GM18909 (cell line): Measurements from ENCODE around the gene FNDC3B.

Experiments used
- ATAC-seq: cut with Tn5 transposase; IDR thresholded peaks from one replicate; pipeline ENCODE4 v1.9.1; 2021; ENCODE audit warnings: mild to moderate bottlenecking; ENCODE audit not compliant: unreplicated experiment, poor library complexity

Gene FNDC3B

DNA sequence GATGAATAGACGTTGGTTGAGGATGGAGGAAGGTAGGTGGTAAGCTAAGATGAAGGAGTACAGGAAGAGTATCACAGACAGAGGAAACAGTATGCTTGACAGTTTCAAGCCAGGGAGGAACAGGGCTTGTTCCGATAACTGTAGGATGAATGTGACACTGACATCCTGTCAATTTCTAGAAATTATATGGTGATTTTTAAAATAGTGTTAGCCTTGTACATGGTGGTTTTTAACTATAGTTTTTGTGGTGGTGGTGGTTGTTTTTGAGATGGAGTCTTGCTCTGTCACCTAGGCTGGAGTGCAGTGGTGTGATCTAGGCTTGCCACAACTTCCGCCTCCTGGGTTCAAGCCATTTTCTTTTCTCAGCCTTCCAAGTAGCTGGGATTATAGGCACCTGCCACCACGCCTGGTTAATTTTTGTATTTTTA lies 92.8 kb downstream of the FNDC3B start:
- ATAC-seq: no peak

GRCh38 chr3:172132721-172133311 lies 93.4 kb downstream of the FNDC3B start:
- ATAC-seq: no peak

DNA sequence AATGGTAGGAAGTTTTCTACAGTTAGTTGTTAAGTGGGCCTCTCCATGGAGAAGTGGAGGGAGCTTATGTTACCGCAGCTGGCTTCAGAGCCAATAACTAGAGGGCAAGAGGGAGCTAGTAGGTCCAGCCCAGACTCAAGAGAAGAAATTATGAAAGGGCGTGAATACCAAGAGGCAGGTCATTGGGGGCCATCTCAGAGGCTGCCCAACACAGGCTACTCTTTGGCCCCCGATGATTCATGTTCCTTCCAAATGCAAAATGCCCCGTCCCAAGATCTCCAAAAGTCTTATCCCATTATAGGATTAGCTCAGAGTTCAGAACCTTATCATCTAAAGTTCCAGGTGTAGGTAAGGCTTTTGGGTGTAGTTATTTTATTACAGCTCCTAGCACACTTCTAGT lies 94.5 kb downstream of the FNDC3B start:
- ATAC-seq: no peak

DNA sequence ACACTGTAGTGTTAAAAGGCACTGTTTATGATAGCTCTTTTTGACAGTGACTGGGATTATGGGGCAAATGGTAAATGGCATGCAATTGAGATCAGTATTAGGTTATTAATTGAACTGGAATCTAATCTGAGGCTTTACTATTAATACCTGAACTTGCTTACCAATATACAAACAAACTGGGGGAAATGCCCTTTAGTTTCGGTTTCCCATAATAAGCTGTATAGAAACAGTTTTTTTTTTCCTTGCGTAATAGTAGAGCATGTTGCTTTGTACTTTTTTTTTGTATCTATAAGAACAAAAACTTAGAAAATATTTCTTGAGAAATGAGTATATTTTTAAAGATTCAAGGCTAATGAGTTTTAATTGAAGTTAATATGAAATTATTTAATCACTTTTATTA lies 95.0 kb downstream of the FNDC3B start:
- ATAC-seq: peak; percentile 40

DNA sequence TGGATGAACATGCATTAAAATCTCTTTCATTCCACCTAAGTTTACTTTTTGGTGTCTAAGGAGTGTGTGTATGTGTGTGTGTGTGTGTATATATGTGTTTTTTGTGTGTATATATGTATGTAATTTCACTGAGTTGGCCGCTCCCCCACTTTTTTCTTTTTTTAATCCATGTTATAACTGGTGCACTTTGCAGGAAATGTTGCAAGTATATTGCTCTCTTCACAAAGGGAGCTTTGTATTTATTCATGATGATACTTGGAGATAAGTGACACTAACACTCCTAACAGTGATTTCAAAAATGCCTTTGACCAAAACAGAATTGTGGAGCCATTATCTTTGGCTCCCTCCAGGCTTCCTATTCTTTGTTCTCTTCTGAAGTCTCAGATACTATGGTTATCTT lies 95.8 kb downstream of the FNDC3B start:
- ATAC-seq: no peak

- ATAC-seq: no peak
Observed at GRCh38 chr3:172135820-172136219, 96.4 kb downstream of the FNDC3B start.

DNA sequence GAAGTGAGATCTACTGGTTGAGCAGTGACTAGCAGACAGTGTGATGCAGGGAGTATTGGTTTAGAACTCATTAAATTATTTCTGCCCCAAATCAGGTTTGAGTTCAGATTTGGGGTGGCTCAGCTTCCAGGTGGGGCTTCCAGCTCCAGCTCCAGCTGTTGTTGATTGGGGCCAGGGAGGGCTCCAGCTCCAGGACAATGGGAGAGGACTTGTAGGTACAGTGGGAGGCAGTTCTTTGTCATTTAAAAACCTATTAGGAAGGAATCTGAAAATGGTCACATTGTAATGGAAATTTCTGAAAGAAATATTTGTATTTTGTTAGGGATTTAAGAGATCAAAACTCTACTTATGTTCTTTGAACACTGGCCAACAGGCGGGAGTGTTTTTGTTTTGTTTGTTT lies 97.0 kb downstream of the FNDC3B start:
- ATAC-seq: no peak

GRCh38 chr3:172137287-172138192 lies 98.2 kb downstream of the FNDC3B start:
- ATAC-seq: no peak

- no peak for ATAC-seq
Observed at GRCh38 chr3:172138193-172138537, 98.8 kb downstream of the FNDC3B start.

GRCh38 chr3:172138792-172139507 lies 99.6 kb downstream of the FNDC3B start:
- peak; percentile 40 for ATAC-seq

- ATAC-seq: no peak
Observed at GRCh38 chr3:172139528-172140276, 100.3 kb downstream of the FNDC3B start.

- ATAC-seq: no peak
Observed at GRCh38 chr3:172140499-172141391, 101.4 kb downstream of the FNDC3B start.

DNA sequence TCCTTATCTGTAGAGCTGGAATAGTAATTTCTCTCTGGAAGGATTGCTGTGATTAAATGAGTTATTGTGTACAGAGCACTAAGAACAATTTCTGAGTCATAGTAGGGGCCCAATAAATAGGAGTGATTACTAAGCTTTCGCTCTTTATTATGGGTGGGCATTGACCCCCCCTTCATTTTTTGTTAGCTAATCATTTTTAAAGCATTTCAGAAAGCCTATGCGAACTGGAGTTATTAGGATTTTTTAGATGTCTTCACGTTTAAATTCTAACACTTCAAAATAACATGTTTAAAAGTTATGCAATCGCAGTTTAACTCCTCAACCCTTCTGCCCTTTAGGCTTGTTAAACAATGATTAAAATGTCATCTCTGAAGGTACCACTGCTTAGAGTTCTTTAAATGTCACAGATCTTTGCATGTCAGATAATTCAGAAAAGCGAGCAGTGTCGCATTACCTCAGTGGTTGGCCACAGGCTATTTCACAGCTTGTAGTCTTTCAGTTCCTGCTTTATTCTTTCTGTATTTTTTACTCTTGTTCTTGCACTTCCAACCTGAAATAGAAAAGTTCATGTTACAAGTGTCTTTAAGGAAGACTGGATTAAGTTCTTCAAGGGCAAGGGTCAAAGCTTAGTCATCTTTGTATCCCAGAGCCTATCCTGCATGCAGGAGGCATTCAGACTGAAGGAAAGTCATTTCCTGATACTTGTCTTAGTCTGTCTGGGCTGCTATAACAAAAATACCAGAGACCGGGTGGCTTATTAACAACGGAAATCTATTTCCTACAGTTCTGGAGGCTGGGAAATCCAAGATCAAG lies 102.9 kb downstream of the FNDC3B start:
- ATAC-seq: peak; percentile 80

GRCh38 chr3:172142864-172143451 lies 103.6 kb downstream of the FNDC3B start:
- no peak for ATAC-seq

DNA sequence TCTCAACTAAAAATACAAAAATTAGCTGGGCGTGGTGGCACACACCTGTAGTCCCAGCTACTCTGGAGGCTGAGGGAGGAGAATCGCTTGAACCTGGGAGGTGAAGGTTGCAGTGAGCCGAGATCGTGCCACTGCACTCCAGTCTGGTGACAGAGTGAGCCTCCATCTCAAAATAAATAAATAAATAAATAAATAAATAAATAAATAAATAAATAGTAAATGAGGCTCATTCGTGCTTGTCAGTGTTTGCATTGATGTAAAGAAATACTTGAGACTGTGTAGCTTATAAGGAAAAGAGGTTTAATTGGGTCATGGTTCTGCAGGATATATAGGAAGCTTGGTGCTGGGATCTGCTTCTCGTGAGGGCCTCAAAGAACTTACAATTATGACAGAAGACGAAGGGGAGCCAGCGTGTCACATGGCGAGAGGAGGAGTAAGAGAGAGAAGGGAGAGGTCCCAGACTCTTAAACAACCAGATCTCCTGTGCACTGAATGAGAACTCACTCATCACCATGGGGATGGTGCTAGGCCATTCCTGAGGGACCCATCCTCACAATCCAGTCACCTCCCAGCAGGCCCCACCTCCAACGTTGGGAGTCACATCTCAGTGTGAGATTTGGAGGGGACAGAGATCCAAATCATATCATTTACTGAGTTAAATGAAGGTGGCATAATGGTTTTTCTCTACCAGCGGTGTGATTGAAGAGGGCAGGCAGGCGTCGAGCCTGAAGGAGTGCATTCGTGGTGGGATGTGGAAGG lies 104.5 kb downstream of the FNDC3B start:
- ATAC-seq: no peak

GRCh38 chr3:172144601-172145000 lies 105.2 kb downstream of the FNDC3B start:
- no peak for ATAC-seq

DNA sequence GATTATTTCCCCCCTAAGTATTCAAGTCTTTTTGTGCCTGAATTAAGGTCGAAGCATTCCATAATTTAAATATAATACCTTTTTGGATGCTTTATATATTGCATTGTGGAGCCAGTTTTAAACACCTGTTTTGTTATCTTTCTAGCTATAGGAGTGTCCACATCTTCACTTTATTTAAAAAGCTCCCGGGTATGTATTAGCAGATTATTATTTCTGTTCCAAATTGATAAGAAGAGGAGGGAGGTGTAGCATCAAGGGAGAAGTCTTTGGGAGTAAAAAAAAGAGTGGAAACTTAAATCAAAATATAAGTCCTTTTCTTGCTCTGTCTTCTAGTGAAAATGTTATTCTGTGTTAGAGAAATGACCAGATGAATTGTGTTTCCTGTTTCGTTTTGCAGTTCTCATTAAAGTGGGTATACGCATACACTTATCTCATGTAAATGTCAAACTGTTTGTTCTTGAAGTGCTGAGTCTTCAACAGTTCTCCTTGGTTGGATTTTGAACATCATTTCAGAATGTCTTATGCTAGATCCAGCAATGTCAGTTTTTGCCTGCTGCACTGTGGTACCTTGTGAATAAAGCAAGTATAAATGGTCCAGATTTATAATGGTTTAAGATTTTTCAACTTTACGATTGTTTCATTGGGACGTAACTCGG lies 105.8 kb downstream of the FNDC3B start:
- peak; percentile 42 for ATAC-seq
